HepG2 (cell line): Measurements from ENCODE around the gene PEAK3. TPM values are rescaled to one million over a fixed set of nuclear protein-coding genes. Genes with fewer than 3 reads are reported as not detected.

Experiments
- ARHGAP35 ChIP-seq: sonication (generic); formaldehyde crosslinking; IDR thresholded peaks from 2 replicates; pipeline ENCODE4 v1.9.0; 2022; ENCODE audit warnings: mild to moderate bottlenecking, inconsistent platforms, moderate library complexity, missing genetic modification reagents, borderline replicate concordance
- CCDC6 ChIP-seq: sonication (generic); formaldehyde crosslinking; IDR thresholded peaks from 2 replicates; pipeline ENCODE4 v1.8.1; 2022; ENCODE audit warnings: mild to moderate bottlenecking, missing genetic modification reagents, moderate library complexity
- EZH2 ChIP-seq: conservative IDR thresholded peaks from 2 replicates; pipeline ENCODE4 v1.6.1; 2012; ENCODE audit warnings: mild to moderate bottlenecking, low read depth, low read length, moderate library complexity
- JARID2 ChIP-seq: sonication (generic); formaldehyde crosslinking; IDR thresholded peaks from 2 replicates; pipeline ENCODE4 v1.8.1; 2023; ENCODE audit warnings: missing genetic modification reagents, inconsistent platforms; ENCODE audit not compliant: insufficient replicate concordance
- JUND ChIP-seq: sonication (generic); formaldehyde crosslinking; IDR thresholded peaks from 2 replicates; pipeline ENCODE4 v1.8.0; 2022; ENCODE audit warnings: mild to moderate bottlenecking, missing genetic modification reagents
- MXD4 ChIP-seq: IDR thresholded peaks from 2 replicates; pipeline ENCODE4 v1.6.1; 2016; ENCODE audit warnings: mild to moderate bottlenecking, missing biosample characterization, missing genetic modification reagents
- MYC ChIP-seq: sonication (generic); formaldehyde crosslinking; IDR thresholded peaks from 2 replicates; pipeline ENCODE4 v1.9.0; 2021; ENCODE audit warnings: missing genetic modification reagents, borderline replicate concordance
- RBM22 ChIP-seq: fragments of 200-400 bp; formaldehyde crosslinking; optimal IDR thresholded peaks from 2 replicates; pipeline ENCODE3; 2017; ENCODE audit warnings: mild to moderate bottlenecking, low read length, moderate library complexity
- SKIL ChIP-seq: sonication (generic); formaldehyde crosslinking; IDR thresholded peaks from 2 replicates; pipeline ENCODE4 v1.8.0; 2022; ENCODE audit warnings: missing genetic modification reagents, mild to moderate bottlenecking, moderate library complexity, borderline replicate concordance
- SRSF4 ChIP-seq: fragments of 200-400 bp; formaldehyde crosslinking; IDR thresholded peaks from one replicate; pipeline ENCODE4 v1.6.1; 2018; ENCODE audit warnings: mild to moderate bottlenecking, low read depth, low read length, moderate library complexity; ENCODE audit not compliant: poor library complexity, severe bottlenecking
- TFDP2 ChIP-seq: sonication (generic); formaldehyde crosslinking; IDR thresholded peaks from 2 replicates; pipeline ENCODE4 v1.4.0; 2020; ENCODE audit warnings: missing genetic modification reagents
- ZFP36 ChIP-seq: fragments of 150-350 bp; IDR thresholded peaks from 2 replicates; pipeline ENCODE4 v1.6.1; 2018; ENCODE audit warnings: borderline replicate concordance, low read length, low read depth; ENCODE audit not compliant: partially characterized antibody
- ZFP62 ChIP-seq: sonication (generic); formaldehyde crosslinking; IDR thresholded peaks from 2 replicates; pipeline ENCODE4 v1.4.0; 2020; ENCODE audit warnings: missing genetic modification reagents
- ZNF609 ChIP-seq: sonication (generic); formaldehyde crosslinking; IDR thresholded peaks from 2 replicates; pipeline ENCODE4 v1.4.0; 2020; ENCODE audit warnings: mild to moderate bottlenecking, missing genetic modification reagents, borderline replicate concordance
- ZNF710 ChIP-seq: sonication (generic); formaldehyde crosslinking; IDR thresholded peaks from 2 replicates; pipeline ENCODE4 v1.5.0; 2020; ENCODE audit warnings: mild to moderate bottlenecking, missing genetic modification reagents, borderline replicate concordance
- polyA plus RNA-seq, 8 experiments: library from polyadenylated mRNA; depleted of rRNA in 3 of 8; stranded (reverse) in 7 of 8; unstranded in 1 of 8; fragments of >200 nt; fragmentation: Illumina TruSeq in 4 of 8; extraction: Trizol in 4 of 8; gene quantifications; 2 replicates each; pipeline versions ENCODE4 v1.2.1 to v1.2.3, GENCODE V29; 2011 to 2016; ENCODE audit warnings: low read depth in 4 of 8, missing spikeins in 1 of 8, mixed read lengths in 1 of 8; ENCODE audit not compliant: insufficient read depth in 1 of 8
- total RNA-seq, 5 experiments: library from RNA; depleted of rRNA; stranded (reverse); fragments of >200 nt; fragmentation: Illumina TruSeq; extraction: Trizol; gene quantifications; 2 replicates each; pipeline ENCODE4 v1.2.3, GENCODE V29; 2016; ENCODE audit warnings: low read depth in 1 of 5
- TF ChIP-seq, protein P1 (sequence below): sonication (generic); formaldehyde crosslinking; IDR thresholded peaks from 2 replicates; pipeline ENCODE4 v1.4.0; 2020; ENCODE audit warnings: mild to moderate bottlenecking, missing genetic modification reagents

PEAK3 gene
- total and polyA plus RNA-seq, 2 of the 13 experiments (the other 11 are each of a cell fraction or from before 2014, with no cell fraction given), result not detected

GRCh38 chr19:2273356-2274184 lies 8.4 kb downstream of the PEAK3 start (continued):
- TF ChIP-seq ZNF609 (CRISPR knock-in tag), result peak; percentile 44; the same call in 1 of the 2 replicates
- peak; percentile 49 for TF ChIP-seq TFDP2 (CRISPR knock-in tag)
- peak; percentile 32; the same call in 1 of the 2 replicates for TF ChIP-seq ZNF710
- TF ChIP-seq JARID2 (CRISPR knock-in tag), result peak; percentile 45
- TF ChIP-seq ZFP62 (CRISPR knock-in tag), result no peak
- TF ChIP-seq, protein P1, sequence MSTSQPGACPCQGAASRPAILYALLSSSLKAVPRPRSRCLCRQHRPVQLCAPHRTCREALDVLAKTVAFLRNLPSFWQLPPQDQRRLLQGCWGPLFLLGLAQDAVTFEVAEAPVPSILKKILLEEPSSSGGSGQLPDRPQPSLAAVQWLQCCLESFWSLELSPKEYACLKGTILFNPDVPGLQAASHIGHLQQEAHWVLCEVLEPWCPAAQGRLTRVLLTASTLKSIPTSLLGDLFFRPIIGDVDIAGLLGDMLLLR (CRISPR knock-in tag), result peak; percentile 87; the same call in 1 of the 2 replicates
- peak; percentile 47; the same call in 1 of the 2 replicates for TF ChIP-seq CCDC6 (CRISPR knock-in tag)
- TF ChIP-seq SRSF4, result no peak
- TF ChIP-seq ZFP36, result no peak
- no peak for TF ChIP-seq JUND (CRISPR knock-in tag)
- no peak; the same call in 1 of the 2 replicates for TF ChIP-seq SKIL (CRISPR knock-in tag)
- peak; percentile 60; the same call in 1 of the 2 replicates for TF ChIP-seq MYC (CRISPR knock-in tag)
- no peak for TF ChIP-seq EZH2
- no peak; the same call in 1 of the 2 replicates for TF ChIP-seq ARHGAP35 (CRISPR knock-in tag)
- TF ChIP-seq RBM22, result peak; percentile 98
- peak; percentile 26; the same call in 1 of the 2 replicates for TF ChIP-seq MXD4 (CRISPR knock-in tag)
